CD4-positive, alpha-beta T cell treated with Interleukin-21 for 1 hour (primary cell): ENCODE data around the gene CASP7.

Experiments
- DNase-seq: peaks from one replicate; pipeline ENCODE4 v3.0.0-alpha.2; 2020

The CASP7 gene

GRCh38 chr10:113666682-113667252, 12.9 kb upstream of the CASP7 start:
- no peak for DNase-seq

GRCh38 chr10:113680190-113681111, 739 bp downstream of the CASP7 start:
- peak; percentile 45 for DNase-seq

GRCh38 chr10:113681533-113682470, 2.1 kb downstream of the CASP7 start:
- DNase-seq = peak; percentile 50

GRCh38 chr10:113683300-113683699, 3.6 kb downstream of the CASP7 start:
- no peak for DNase-seq

GRCh38 chr10:113686028-113686427, 6.3 kb downstream of the CASP7 start:
- no peak for DNase-seq

GRCh38 chr10:113687037-113687436, 7.3 kb downstream of the CASP7 start:
- DNase-seq = no peak

GRCh38 chr10:113689057-113689456, 9.3 kb downstream of the CASP7 start:
- peak; percentile 20 for DNase-seq

- no peak for DNase-seq
Observed at GRCh38 chr10:113689574-113689973, 9.9 kb downstream of the CASP7 start.

- no peak for DNase-seq
Observed at GRCh38 chr10:113690749-113691148, 11.0 kb downstream of the CASP7 start.

GRCh38 chr10:113691381-113691780, 11.7 kb downstream of the CASP7 start:
- no peak for DNase-seq

- no peak for DNase-seq
Observed at GRCh38 chr10:113692271-113692670, 12.6 kb downstream of the CASP7 start.

GRCh38 chr10:113693348-113693747, 13.6 kb downstream of the CASP7 start:
- no peak for DNase-seq

- DNase-seq = no peak
Observed at GRCh38 chr10:113695691-113696090, 16.0 kb downstream of the CASP7 start.

GRCh38 chr10:113697595-113697994, 17.9 kb downstream of the CASP7 start:
- DNase-seq = no peak

- peak; percentile 24 for DNase-seq
Observed at GRCh38 chr10:113704637-113705343, 25.1 kb downstream of the CASP7 start.

- no peak for DNase-seq
Observed at GRCh38 chr10:113705344-113705652, 25.6 kb downstream of the CASP7 start.

- DNase-seq = no peak
Observed at GRCh38 chr10:113706623-113707022, 26.9 kb downstream of the CASP7 start.

GRCh38 chr10:113708640-113709039, 28.9 kb downstream of the CASP7 start:
- DNase-seq = no peak

- DNase-seq = no peak
Observed at GRCh38 chr10:113709221-113709838, 29.6 kb downstream of the CASP7 start.

GRCh38 chr10:113711142-113711541, 31.4 kb downstream of the CASP7 start:
- no peak for DNase-seq

- DNase-seq = no peak
Observed at GRCh38 chr10:113712024-113712423, 32.3 kb downstream of the CASP7 start.
